BE2C (cell line): ENCODE data around the gene TLK2.
"Not testable (repeated sequence)": the region's sequence is repeated elsewhere in the genome, so short reads cannot be mapped to it uniquely, and the experiment has no call there.

Experiments used
- DNase-seq: peaks from one replicate; pipeline ENCODE4 v3.0.0-alpha.2; 2020
- H3K27me3 ChIP-seq: fragments of 250-450 bp; sonication (Bioruptor Pico); 2 replicates; pipeline ENCODE4 v1.5.1; 2020; ENCODE audit warnings: mild to moderate bottlenecking
- H3K36me3 ChIP-seq: fragments of 250-450 bp; sonication (Bioruptor Pico); 2 replicates; pipeline ENCODE4 v1.5.1; 2020; ENCODE audit warnings: mild to moderate bottlenecking
- H3K4me1 ChIP-seq: fragments of 250-450 bp; sonication (Bioruptor Pico); 2 replicates; pipeline ENCODE4 v1.5.1; 2020
- H3K4me3 ChIP-seq: 2 replicates; pipeline ENCODE4 v1.5.1; 2011; ENCODE audit warnings: low read depth, low read length
- H3K9me3 ChIP-seq: fragments of 250-450 bp; sonication (Bioruptor Pico); 2 replicates; pipeline ENCODE4 v1.5.1; 2020

TLK2 gene

DNA sequence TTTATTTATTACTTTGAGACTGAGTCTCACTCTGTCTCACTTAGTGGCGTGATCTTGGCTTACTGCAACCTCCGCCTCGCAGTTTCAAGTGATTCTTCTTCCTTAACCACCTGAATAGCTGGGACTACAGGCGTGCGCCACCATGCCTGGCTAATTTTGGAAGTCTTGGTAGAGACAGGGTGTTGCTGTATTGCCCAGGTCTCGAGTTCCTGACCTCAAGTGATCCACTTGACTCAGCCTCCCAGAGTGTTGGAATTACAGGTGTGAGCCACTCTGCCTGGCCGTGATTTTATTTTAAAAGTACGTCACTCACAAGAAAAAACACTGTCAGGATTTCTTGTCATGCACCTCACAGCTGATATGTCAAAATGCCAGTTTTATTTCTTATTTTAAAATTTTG, 26.2 kb downstream of the TLK2 start:
- H3K4me3 ChIP-seq, H3K9me3 ChIP-seq, H3K36me3 ChIP-seq, H3K4me1 ChIP-seq, H3K27me3 ChIP-seq, DNase-seq: not testable (repeated sequence)

- H3K4me1 ChIP-seq, H3K9me3 ChIP-seq, H3K27me3 ChIP-seq, H3K4me3 ChIP-seq, DNase-seq, H3K36me3 ChIP-seq: not testable (repeated sequence)
These were observed 28.7 kb downstream of the TLK2 start for GRCh38 chr17:62507191-62507836.

DNA sequence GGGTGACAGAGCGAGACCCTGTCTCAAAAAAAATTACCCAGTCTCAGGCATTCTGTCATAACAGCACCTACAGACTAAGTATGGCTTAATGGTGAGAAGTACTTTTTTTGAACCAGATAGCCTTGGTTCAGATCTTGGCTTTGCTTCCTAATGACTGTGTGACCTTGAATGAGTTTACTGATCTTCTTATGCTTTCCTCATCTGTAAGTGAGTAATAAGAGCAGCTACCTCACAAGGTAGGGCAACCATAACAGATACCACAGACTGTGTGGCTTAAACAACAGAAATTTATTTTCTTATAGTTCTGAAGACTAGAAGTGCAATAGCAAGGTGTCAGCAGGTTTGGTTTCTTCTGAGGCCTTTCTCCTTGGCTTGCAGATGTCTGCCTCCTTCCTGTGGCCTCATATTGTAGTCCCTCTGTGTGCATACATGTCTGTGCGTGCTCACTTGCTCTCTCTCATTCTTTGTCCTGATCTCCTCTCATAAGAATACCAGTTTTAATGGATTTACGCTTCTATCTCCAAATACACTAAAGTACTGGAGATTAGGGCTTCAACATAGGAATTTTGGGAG, 31.7 kb downstream of the TLK2 start:
- not testable (repeated sequence) for H3K36me3 ChIP-seq, H3K27me3 ChIP-seq, H3K4me1 ChIP-seq, H3K9me3 ChIP-seq, H3K4me3 ChIP-seq, DNase-seq

DNA sequence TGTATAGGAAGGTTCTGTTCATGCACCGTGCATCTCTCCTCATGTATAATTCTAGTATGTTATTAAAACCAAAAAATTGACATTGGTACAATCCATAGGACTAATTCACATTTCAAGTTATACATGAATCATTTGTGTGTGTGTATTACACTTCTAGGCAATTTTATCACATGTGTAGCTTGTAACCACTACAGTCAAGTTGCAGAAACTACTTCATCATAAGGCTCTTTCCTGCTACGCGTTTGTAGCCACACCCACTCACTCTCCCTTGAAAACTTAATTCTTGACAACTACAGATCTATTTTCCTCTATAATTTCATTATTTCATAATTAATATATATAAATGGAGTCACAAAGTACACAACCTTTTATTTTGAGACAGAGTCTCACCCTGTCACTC, 32.4 kb downstream of the TLK2 start:
- not testable (repeated sequence) for H3K9me3 ChIP-seq, H3K36me3 ChIP-seq, DNase-seq, H3K27me3 ChIP-seq, H3K4me3 ChIP-seq, H3K4me1 ChIP-seq

DNA sequence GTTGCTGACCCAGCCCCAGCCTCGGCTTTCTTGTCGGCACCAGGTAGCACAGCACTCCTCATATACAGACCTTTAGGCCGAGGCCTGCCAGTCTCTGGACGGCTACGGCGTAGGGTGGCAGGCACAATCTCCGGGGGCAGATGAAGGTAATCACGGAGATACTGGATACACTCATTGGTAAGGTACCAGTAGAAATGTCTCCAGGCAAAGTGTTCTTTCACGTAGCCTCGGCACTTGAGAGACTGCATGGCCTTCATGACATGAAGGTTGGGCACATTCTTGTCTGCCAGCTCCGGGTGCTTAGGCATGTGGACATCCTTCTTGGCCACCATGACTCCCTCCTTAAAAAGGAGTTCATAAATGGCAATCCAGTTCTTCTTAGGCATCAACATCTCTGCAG, 37.8 kb downstream of the TLK2 start:
- H3K36me3 ChIP-seq, DNase-seq, H3K27me3 ChIP-seq, H3K4me1 ChIP-seq, H3K4me3 ChIP-seq, H3K9me3 ChIP-seq: not testable (repeated sequence)

- not testable (repeated sequence) for DNase-seq, H3K36me3 ChIP-seq, H3K4me1 ChIP-seq, H3K9me3 ChIP-seq, H3K27me3 ChIP-seq, H3K4me3 ChIP-seq
These were observed 42.7 kb downstream of the TLK2 start for GRCh38 chr17:62521295-62521694.

GRCh38 chr17:62524077-62524476, 45.5 kb downstream of the TLK2 start:
- not testable (repeated sequence) for H3K9me3 ChIP-seq, H3K36me3 ChIP-seq, H3K4me3 ChIP-seq, H3K27me3 ChIP-seq, DNase-seq, H3K4me1 ChIP-seq

DNA sequence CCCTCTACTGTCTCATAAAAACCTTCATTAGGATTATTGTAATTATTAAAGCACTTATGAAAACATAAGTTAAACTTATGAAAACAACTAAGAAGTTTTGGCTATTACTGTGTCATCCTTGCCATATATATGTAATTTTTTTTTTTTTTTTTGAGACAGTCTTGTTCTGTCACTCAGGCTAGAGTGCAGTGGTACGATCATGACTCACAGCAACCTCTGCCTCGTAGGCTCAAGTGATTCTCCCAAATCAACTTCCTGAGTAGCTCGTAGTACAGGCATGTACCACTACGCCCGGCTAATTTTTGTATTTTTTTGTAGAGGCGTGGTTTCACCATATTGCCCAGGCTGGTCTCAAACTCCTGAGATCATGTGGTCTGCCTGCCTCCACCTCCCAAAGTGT, 46.7 kb downstream of the TLK2 start:
- H3K36me3 ChIP-seq, H3K9me3 ChIP-seq, DNase-seq, H3K4me3 ChIP-seq, H3K4me1 ChIP-seq, H3K27me3 ChIP-seq: not testable (repeated sequence)

DNA sequence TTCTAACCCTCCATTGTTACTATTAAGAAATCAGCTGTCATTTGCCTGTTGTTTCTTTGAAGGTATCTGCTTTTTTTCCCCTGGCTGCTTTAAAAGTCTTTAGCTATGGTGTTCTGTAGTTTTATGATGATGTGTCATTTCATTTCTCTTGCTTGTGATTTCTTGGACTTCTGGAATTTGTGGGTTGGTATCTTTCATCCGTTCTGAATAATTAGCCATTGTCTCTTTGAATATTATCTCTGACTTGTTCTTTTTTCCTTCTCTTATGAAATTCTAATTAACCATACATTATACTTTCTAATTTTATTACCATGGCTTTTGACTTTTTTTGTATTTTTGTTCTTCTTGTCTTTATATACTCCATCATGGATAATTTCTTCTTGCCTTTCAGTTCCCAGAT, 52.3 kb downstream of the TLK2 start:
- DNase-seq, H3K27me3 ChIP-seq, H3K36me3 ChIP-seq, H3K4me3 ChIP-seq, H3K9me3 ChIP-seq, H3K4me1 ChIP-seq: not testable (repeated sequence)

GRCh38 chr17:62536557-62536956, 57.9 kb downstream of the TLK2 start:
- not testable (repeated sequence) for H3K4me3 ChIP-seq, H3K9me3 ChIP-seq, H3K27me3 ChIP-seq, H3K4me1 ChIP-seq, DNase-seq, H3K36me3 ChIP-seq

DNA sequence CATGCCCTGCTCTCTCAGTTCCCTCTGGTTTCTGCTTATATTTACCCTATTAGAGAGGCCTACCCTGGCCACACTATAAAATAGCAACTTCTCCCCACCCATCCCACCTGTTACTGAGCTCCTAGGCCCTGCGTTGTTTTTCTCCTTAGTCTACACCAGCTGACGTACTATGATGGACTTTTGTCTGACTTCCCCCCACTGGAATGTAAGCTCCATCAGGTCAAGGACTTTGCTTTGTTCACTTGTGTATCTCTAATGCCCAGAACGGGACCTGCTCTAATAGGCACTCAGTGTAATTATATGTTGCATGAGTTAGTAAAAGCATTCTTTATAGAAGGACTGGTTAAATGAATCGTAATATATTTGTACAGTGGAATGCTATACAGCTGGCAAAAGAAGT, 62.4 kb downstream of the TLK2 start:
- DNase-seq, H3K9me3 ChIP-seq, H3K27me3 ChIP-seq, H3K36me3 ChIP-seq, H3K4me3 ChIP-seq, H3K4me1 ChIP-seq: not testable (repeated sequence)

DNA sequence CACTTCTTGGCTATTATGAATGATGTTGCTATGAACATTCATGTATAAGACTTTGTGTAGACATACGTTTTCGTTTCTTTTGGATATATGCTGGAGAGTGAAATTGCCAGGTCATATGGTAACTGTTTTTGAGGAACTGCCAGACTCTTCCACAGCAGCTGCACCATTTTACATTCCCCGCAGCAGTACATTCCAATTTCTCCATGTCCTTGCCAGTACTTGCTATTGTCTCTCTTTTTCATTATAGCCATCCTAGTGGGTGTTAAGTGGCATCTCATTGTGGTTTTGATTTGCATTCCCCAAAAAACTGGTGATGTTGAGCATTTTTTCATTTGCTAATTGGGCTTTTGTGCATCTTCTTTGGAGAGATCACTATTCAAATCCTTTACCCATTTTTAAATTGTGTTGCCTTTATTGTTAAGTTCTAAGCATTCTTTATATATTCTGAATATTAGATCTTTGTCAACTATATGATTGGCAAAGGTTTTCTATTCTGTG, 64.7 kb downstream of the TLK2 start:
- not testable (repeated sequence) for H3K4me3 ChIP-seq, DNase-seq, H3K4me1 ChIP-seq, H3K27me3 ChIP-seq, H3K36me3 ChIP-seq, H3K9me3 ChIP-seq

GRCh38 chr17:62546066-62546465, 67.4 kb downstream of the TLK2 start:
- not testable (repeated sequence) for H3K4me1 ChIP-seq, H3K9me3 ChIP-seq, H3K27me3 ChIP-seq, H3K36me3 ChIP-seq, H3K4me3 ChIP-seq, DNase-seq
